Omental fat pad (tissue), 4 donors: ENCODE measurements around the gene UBR1. TPM values are rescaled to one million over a fixed set of nuclear protein-coding genes. Genes with fewer than 3 reads are reported as not detected.
"Not testable (repeated sequence)": the region's sequence is repeated elsewhere in the genome, so short reads cannot be mapped to it uniquely, and the experiment has no call there.

ENCODE experiments used
- ATAC-seq: fragments of 150-250 bp; one replicate; pipeline ENCODE4 v1.9.1; 2016; ENCODE audit warnings: mild to moderate bottlenecking, moderate library complexity; ENCODE audit not compliant: low FRiP score
- DNase-seq: peaks from one replicate; pipeline ENCODE4 v3.0.0-alpha.2; 2019; ENCODE audit warnings: low spot score
- small RNA-seq: library from RNA; depleted of rRNA; stranded (forward); fragments of <200 nt; gene quantifications from one replicate; pipeline ENCODE3, GENCODE V24; 2016
- total RNA-seq, 4 donors: library from RNA; depleted of rRNA; stranded (reverse); fragments of >200 nt; gene quantifications; one replicate each; pipeline ENCODE4 v1.1.0, GENCODE V29; 2016
- TF ChIP-seq, protein P1 (sequence below), 3 donors: fragments of 450-650 bp; IDR thresholded peaks; one replicate each; pipeline ENCODE4 v1.5.1; 2016 to 2017; ENCODE audit warnings: antibody characterized with exemption in 3 of 3, mild to moderate bottlenecking in 3 of 3, moderate library complexity in 2 of 3

The UBR1 gene
- total RNA-seq, 4 donors from 2014 or later: 37.3 to 45.7 (median 43.5) TPM

DNA sequence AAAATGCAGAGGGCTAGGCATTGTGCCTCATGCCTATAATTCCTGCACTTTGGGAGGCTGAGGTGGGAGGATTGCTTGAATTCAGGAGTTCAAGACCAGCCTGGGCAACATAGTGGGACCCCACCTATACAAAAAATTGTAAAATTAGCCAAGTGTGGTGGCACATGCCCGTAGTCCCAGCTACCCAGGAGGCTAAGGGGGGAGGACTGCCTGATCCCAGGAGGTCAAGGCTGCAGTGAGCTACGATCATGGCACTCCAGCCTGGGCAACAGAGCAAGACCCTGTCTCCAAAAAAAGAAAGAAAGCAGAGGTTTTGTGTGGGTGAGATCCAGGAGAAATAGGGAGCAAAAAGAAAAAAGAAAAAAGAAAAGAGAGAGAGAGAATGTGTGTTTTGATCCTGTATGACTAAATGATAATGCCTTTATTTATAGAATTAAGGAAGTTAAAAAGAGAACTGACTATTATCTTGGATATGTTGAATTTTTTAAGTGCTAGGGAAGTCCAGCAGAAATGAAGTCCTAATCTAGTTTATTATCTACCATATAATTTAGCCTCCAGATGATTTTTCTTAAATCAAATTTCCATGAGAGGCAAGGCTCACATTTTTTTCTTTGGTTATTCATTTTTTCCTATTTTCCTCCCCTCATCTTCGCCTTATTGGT is 190.1 kb downstream of the UBR1 start:
- DNase-seq (no peak), ATAC-seq (no peak)
- TF ChIP-seq, protein P1, sequence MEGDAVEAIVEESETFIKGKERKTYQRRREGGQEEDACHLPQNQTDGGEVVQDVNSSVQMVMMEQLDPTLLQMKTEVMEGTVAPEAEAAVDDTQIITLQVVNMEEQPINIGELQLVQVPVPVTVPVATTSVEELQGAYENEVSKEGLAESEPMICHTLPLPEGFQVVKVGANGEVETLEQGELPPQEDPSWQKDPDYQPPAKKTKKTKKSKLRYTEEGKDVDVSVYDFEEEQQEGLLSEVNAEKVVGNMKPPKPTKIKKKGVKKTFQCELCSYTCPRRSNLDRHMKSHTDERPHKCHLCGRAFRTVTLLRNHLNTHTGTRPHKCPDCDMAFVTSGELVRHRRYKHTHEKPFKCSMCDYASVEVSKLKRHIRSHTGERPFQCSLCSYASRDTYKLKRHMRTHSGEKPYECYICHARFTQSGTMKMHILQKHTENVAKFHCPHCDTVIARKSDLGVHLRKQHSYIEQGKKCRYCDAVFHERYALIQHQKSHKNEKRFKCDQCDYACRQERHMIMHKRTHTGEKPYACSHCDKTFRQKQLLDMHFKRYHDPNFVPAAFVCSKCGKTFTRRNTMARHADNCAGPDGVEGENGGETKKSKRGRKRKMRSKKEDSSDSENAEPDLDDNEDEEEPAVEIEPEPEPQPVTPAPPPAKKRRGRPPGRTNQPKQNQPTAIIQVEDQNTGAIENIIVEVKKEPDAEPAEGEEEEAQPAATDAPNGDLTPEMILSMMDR (IDR thresholded peaks at IDR 0.05): no peak

DNA sequence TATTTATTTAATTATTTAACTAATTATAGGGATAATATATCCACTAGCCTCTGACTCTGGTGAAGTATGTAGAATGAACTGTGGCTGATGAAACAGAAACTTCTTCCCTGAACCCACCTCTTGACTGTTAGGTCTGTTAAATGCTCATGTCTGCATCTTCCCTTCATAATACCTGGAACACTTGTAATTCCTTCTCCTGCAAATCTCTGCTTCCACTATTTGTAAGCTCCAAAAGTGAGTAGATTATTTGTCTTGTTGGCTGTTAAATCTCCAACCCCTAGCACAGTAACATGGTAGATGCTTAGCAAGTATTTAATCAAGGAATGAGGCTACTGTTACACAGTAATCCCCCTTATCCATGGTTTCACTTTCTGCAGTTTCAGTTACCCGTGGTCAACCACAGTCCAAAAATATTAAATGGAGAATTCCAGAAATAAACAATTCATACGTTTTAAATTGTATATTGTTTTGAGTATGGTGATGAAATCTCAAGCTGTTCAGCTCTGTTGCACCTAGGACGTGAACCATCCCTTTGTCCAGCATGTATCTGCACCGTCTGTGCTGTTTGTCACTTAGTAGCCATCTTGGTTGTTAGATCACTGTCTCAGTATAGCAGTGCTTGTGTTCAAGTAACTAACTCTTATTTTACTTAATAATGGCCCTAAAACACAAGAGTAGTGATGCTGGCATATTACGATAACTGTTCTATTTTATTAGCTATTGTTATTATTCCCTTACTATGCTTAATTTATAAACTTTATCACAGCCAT is 190.9 kb downstream of the UBR1 start:
- no peak for DNase-seq
- TF ChIP-seq, protein P1 (IDR thresholded peaks at IDR 0.05): no peak
- no peak for ATAC-seq

DNA sequence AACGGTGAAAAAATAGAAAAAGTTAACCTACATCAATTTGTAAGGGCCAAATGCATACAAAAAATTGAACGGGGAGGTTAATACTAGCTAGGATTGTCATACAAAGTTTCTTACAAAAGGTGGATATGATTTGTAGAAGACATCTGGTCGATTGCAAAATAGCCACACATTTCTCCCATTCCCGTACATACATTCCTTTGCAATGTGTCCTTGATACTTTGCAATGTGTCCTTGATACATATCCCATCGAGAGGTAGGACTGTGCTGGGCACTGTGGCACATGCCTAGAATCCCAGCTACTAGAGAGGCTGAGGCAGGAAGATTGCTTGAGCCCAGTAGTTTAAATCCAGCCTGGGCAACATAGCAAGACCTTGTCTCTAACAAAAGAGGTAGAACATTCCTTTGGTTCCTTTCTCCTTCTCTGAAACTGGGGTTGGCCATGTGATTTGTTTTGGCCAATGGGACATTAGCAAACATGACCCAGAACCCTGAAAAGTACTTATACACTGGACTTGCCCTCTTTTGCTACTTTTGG is 194.7 kb downstream of the UBR1 start:
- TF ChIP-seq, protein P1 (IDR thresholded peaks at IDR 0.05): no peak
- DNase-seq (no peak), ATAC-seq (no peak)

DNA sequence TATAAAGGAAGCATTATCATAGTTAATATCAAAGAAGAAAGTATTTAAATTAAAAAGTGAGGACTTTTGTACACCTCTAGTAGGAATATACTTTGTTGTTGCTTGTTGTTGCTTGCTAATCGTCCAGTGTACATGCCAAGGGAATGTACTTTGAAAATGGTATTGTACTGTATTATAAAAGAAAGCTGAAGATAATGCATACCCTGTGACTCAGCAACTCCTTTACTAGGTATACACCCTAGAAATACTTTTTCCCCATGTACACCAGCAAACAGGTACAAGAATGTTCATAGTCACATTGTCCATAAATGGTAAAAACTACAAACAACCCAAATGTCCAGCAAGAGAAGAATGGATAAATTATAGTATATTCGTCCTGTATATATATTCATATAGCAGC is 197.3 kb downstream of the UBR1 start:
- TF ChIP-seq, protein P1 (IDR thresholded peaks at IDR 0.05): no peak
- DNase-seq (no peak), ATAC-seq (no peak)

DNA sequence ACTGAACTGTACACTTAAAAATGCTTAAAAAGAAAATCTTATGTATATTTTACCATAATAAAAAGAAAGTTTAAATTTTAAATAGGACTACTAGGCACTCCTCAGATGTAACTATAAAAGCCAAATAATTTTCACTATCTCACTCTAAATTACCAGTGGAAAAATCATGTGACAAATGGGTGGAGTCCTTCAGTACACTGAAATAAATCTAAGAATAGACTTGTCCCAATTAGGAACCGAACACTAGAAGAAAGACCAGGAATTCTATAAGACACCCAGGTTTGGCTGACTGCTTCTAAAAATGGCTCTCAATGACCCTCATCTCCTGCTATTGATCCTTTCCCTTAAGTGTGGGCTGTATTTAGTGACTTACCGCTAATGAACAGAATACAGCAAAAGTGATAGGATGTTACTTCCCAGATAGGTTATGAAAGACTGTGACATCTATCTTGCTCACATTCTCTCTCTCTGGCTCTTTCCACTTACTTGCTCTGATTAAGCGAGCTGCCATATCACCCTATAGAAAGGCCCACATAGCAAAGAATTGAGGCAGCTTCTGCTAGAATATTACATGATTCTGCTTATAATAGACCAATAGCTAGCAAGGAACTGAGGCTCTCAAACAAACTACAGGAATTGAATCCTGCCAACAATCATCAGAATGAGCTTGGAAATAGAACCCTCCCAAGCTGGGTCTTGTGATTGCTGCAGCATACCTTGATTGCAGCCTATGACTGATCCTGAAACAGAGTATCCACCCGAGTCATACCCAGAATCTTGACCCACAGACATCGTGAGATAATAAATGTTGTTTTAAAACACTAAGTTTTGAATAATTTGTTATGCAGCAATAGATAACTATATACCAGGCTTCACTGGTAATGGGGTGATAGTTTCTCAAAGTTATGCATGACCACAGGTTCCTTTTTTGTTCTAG is 202.2 kb downstream of the UBR1 start:
- ATAC-seq (no peak), DNase-seq (no peak)
- TF ChIP-seq, protein P1 (IDR thresholded peaks at IDR 0.05): no peak

DNA sequence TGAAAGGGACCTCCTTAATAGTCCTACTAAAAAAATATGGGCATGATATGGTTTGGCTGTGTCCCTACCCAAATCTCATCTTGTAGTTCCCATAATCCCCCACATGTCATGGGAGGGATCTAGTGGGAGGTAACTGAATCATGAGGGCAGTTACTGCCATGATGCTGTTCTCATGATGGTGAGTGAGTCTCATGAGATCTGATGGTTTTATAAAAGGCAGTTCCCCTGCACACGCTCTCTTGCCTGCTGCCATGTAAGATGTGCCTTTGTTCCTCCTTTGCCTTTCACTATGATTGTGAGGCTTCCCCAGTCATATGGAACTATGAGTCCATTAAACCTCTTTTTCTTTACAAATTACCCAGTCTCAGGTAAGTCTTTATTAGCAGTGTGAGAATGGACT is 211.9 kb downstream of the UBR1 start:
- not testable (repeated sequence) for DNase-seq

More for the DNA sequence above, 211.9 kb downstream of the UBR1 start:
- ATAC-seq: not testable (repeated sequence)

Small RNAs within 50 kb of the gene (small RNA-seq; reads per million reads assigned to genes)
- not detected for gene AC068724.2

Other genes with a start within 250 kb of the UBR1 start
- gene TTBK2, start 185.3 kb downstream of the UBR1 start, total RNA-seq: 10 to 100 TPM in 3 of 4 donors, 1 to 10 TPM in 1; 8.3 to 28.8 (median 11.8) TPM
- 10 to 100 TPM; 16.6 to 32.9 (median 21.0) TPM for gene TMEM62, start 27.5 kb upstream of the UBR1 start, total RNA-seq
- 100 to 1,000 TPM in 1 of 4 donors, 10 to 100 TPM in 3; 70.0 to 126 (median 78.3) TPM for gene CCNDBP1, start 79.4 kb upstream of the UBR1 start, total RNA-seq
- gene EPB42, start 115.0 kb upstream of the UBR1 start, total RNA-seq: 1 to 10 TPM in 3 of 4 donors, not detected in 1; 1.4 to 4.0 (median 3.0) TPM
- 1 to 10 TPM in 1 of 4 donors, under 1 TPM in 2, not detected in 1; 0.28 to 5.0 (median 0.94) TPM for gene TGM5, start 160.9 kb upstream of the UBR1 start, total RNA-seq
- gene TGM7, start 196.2 kb upstream of the UBR1 start, total RNA-seq: not detected
- 10 to 100 TPM in 1 of 4 donors, 1 to 10 TPM in 3; 7.3 to 10.8 (median 9.3) TPM for gene LCMT2, start 224.5 kb upstream of the UBR1 start, total RNA-seq